NK-92 (cell line): ENCODE results near the gene PSRC1.
"Not testable (repeated sequence)": the region's sequence is repeated elsewhere in the genome, so short reads cannot be mapped to it uniquely, and the experiment has no call there.

ENCODE experiments used
- DNase-seq: peaks from one replicate; lab custom pipeline; 2025; ENCODE audit not compliant: unreplicated experiment; lab: John Stamatoyannopoulos, UW

PSRC1 gene

GRCh38 chr1:109296782-109297181, 13.8 kb upstream of the PSRC1 start:
- DNase-seq = no peak

- no peak for DNase-seq
These were observed 12.9 kb upstream of the PSRC1 start for GRCh38 chr1:109295712-109296415.

- no peak for DNase-seq
These were observed 11.5 kb upstream of the PSRC1 start for GRCh38 chr1:109294481-109294880.

GRCh38 chr1:109293026-109293425, 10.1 kb upstream of the PSRC1 start:
- no peak for DNase-seq

DNA sequence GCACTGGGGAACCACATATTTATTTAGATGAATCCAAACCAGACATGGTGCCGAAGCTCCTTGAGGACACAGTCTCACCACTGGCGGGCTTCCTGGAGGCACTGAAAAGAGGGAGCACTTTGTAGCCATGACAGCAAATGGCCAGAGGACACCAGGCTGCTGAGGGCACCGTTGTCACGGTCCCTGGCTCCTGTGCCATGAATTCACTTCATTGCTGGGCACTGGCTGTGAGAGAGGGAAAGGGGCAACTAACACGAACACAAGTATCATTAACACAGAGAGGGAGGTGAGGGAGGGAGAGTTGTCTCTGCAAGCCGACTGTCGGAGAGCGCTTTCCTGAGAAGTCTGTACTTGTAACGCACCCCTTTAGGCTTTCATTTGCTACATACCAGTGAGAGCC, 9.4 kb upstream of the PSRC1 start:
- DNase-seq = no peak

DNA sequence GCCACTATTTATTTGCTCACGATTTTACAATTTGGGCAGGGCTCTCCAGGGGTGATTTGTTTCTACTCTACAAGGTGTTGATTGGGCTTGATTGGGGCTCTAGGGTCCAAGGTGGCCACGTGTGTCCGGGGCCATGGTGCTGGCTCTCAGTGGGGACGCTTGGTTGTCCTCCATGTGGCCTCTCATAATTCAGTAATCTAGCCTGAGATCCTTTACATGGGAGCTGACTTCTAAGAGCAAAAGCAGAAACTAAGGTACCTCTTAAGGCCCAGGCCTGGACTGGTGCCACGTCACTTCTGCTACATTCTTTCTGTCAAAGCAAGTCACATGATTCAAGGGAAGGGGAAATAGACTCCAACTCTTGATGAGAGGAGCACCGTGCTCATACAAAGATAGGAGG, 8.1 kb upstream of the PSRC1 start:
- DNase-seq = no peak

- DNase-seq = no peak
These were observed 7.2 kb upstream of the PSRC1 start for GRCh38 chr1:109290137-109290536.

- DNase-seq = not testable (repeated sequence)
These were observed 3.8 kb upstream of the PSRC1 start for GRCh38 chr1:109286762-109287161.

DNA sequence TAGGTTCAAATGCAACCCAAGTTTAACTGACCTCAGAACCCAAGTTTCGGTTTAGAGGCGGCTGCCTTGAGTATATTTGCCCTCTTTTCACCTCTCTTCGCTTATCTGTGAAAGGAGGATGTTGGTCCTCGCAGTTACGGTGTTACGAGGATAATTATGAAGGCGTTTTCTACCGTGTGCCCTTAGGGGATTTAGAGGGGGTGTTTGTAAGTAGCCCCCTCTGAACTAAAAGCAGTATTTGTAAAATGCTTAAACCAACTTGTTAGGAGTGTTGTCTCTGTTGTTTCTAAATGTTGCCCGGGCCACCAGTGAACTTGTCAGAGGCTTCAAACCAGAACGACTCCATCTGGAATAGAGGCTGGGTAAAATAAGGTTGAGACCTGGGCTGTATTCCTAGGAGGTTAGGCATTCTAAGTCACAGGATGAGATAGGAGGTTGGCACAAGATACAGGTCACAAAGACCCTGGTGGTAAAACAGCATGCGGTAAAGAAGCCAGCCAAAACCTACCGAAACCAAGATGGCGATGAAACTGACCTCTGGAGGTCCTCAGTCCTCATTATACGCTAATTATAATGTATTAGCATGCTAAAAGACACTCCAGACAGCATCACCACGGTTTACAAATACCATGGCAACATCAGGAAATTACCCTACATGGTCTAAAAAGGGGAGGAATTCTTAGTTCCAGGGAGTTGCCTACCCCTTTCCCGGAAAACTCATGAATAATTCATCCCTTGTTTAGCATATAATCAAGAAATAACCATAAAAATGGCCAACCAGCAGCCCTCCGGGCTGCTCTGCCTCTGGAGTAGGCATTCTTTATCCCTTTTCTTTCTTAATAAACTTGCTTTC, 1.0 kb upstream of the PSRC1 start:
- no peak for DNase-seq

GRCh38 chr1:109282497-109282951, 421 bp downstream of the PSRC1 start:
- no peak for DNase-seq

GRCh38 chr1:109281680-109282496, 1.1 kb downstream of the PSRC1 start:
- no peak for DNase-seq

DNA sequence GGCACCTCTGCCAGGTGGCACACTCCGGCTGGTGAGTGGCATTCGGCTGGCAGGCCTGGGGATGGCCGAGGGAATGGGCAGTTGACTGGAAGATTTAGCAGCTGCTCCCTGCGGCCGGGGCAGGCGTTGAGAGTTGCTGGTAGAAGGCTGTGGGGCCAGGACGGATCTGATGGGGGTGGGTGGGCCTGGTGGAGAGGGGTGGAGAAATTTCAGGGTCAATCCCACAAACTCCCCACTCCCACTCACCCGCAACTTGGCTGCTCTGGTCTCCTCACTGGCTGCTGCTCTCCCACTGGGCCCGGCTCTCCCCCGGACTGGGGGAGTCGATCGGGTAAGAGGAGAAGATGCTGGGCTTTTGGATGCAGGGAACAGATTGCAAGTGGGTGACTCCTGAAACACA, 2.1 kb downstream of the PSRC1 start:
- no peak for DNase-seq

GRCh38 chr1:109279615-109280278, 3.2 kb downstream of the PSRC1 start:
- no peak for DNase-seq

GRCh38 chr1:109277434-109278204, 5.3 kb downstream of the PSRC1 start:
- DNase-seq = no peak

DNA sequence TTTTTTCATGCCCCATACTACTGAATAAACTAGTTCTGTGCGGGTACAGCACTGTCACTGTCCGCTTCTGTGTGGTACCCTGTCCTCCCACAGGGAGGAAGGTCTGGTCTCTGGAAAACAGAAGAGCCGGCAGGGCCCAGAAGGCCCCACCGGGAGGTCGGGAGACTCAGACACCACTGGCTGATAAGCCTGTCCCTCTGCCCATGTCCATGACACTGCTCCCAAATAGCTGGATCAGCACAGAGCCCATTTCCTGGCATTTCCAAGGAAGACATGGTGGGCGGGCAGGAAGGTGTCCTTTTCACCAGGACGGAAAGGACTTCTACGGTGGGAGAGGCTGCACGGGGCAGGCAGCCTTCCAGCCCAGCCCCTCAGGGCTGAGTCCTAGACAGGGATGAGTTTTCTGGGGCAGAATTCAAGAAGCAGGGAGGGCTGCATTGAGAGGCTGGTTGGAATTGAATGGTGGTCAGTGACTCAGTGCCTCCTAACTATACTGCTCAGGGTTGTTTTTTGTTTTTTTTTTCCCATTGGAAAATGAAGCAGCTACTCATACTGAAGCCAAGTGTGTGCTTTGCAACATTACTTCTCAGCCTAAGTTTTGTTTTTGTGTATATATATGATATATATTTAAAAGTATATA, 7.1 kb downstream of the PSRC1 start:
- no peak for DNase-seq

GRCh38 chr1:109274533-109275476, 8.1 kb downstream of the PSRC1 start:
- DNase-seq = no peak

GRCh38 chr1:109273570-109274288, 9.2 kb downstream of the PSRC1 start:
- no peak for DNase-seq
